Choroid plexus epithelial cell (primary cell): Measurements from ENCODE around the gene MLH1.

Experiments used
- DNase-seq: peaks from one replicate; pipeline ENCODE4 v3.0.0-alpha.2; 2010; ENCODE audit warnings: low read depth
- H3K4me3 ChIP-seq: 2 replicates; pipeline ENCODE4 v1.5.1; 2011; ENCODE audit warnings: low read depth, mild to moderate bottlenecking, control low read depth, low read length, moderate library complexity
- CTCF ChIP-seq: conservative IDR thresholded peaks from 2 replicates; pipeline ENCODE4 v1.5.1; 2011; ENCODE audit warnings: low read depth, mild to moderate bottlenecking, control low read depth, inconsistent platforms, low read length, moderate library complexity

Gene MLH1

GRCh38 chr3:37087870-37088269 is 94.6 kb downstream of the MLH1 start:
- no peak for DNase-seq
- no peak for TF ChIP-seq CTCF
- no peak overlapping the region for H3K4me3 ChIP-seq

DNA sequence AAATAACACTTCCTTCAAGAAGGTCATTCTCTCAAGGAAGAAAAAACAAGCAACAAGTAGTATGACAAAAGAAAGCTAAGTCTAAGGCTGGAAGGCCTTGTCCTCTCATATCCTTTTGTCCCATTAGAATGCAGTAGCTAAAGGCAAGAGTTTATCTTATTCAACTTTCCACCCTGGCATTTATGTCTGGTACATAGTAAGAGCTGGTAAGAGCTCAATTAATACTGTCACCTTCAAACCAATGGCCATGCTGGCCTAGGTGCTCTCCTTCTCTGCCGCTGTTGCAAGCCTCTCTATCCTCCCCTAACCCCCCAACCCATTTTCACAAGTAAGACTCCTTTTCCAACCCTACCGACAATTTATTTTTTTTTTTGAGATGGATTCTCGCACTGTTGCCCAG is 99.2 kb downstream of the MLH1 start:
- TF ChIP-seq CTCF = no peak
- DNase-seq = no peak

GRCh38 chr3:37093481-37093880 is 100.2 kb downstream of the MLH1 start:
- DNase-seq = peak; percentile 63
- no peak overlapping the region for H3K4me3 ChIP-seq
- TF ChIP-seq CTCF = no peak

More for the DNA sequence above, 99.2 kb downstream of the MLH1 start:
- no peak overlapping the region for H3K4me3 ChIP-seq

- no peak for TF ChIP-seq CTCF
- no peak overlapping the region for H3K4me3 ChIP-seq
- DNase-seq = no peak
These were observed 101.3 kb downstream of the MLH1 start for GRCh38 chr3:37094636-37095035.

DNA sequence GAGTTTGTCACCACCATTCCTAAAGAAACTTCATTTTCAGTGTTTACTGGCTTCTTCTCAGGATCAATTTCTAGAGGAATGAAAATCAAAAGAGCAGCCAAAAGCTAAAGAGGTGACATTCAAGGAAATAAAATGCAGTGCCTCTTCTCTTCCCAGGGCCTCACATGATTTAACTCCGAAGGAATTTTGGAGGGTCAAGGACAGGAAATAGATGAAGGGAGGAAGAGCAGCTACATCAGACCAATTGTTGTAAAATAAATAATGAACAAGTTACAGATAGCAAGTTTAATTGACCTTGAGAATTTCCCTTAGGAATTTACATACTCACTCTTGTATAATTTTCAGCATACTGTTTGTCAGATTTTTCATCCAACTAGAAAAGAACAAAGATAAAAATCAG is 103.0 kb downstream of the MLH1 start:
- no peak for TF ChIP-seq CTCF
- no peak overlapping the region for H3K4me3 ChIP-seq
- peak; percentile 61 for DNase-seq

- H3K4me3 ChIP-seq = no peak overlapping the region
- DNase-seq = peak; percentile 25
These were observed 103.7 kb downstream of the MLH1 start for GRCh38 chr3:37096975-37097374.

More at GRCh38 chr3:37096975-37097374, 103.7 kb downstream of the MLH1 start:
- TF ChIP-seq CTCF = no peak
